ENCODE measurements around the gene MARCHF3. TPM values are rescaled to one million over a fixed set of nuclear protein-coding genes. Genes with fewer than 3 reads are reported as not detected.

MARCHF3 gene
- 32.8 and 49.6 TPM in 2 replicates for total RNA-seq

GRCh38 chr5:127030259-127031146, at the start of gene MARCHF3:
MARCHF3 (minus strand) TSS chr5:127030558; CDS start chr5:126918171, 112,387 bp downstream.

DNA sequence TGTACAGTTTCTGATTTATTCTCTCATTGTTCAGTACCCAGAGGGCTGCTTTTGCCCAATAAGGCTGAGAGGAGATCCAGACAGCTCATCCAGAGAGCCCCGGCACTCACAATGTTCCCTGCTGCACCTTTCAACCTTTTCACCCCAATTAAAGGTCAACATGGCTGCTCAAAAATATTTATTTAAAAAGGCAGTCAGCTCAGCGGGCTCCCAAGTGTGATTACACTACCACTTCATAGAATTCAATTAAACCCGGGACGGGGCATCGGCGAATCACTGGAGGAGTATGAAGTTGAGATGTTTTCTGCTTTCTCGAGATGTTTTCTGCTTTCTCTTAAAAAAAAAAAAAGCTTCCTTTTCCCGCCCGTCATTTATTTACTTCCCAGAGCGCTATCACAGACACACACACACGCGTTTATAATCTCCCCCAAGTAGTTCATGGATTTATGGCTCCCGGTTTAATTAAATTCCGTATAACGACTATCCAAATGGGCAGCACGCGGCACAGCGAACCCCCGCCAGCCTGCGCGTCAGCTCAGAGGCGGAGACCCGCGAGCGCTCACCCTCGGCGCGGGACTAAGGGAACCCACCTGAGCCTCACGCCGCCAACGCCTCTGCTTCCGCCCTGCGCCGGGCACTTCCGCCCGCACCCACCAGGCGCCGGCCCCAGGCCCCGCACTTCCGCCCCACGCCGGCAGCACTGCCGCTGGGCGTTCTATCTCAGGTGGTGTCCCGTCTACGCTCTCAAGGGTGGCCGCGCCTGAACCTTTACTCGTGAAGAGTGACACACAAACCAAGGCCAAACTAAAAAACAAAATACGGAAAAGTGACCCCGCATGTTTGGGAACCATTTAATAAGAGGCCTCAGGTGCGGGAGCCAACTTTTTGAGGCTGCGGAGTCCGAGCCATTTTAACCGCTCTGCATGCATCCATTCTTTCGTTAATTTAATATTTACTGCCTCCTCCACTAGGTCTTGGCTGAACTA, 42.8 kb upstream of the MARCHF3 start, which contains the start of gene C5orf63:
C5orf63 (minus strand) TSS at position 642 of the 986 bp plus-strand sequence. CDS start 14,507 bp downstream, outside the sequence.

Other genes starting within 250 kb of the MARCHF3 start
- 1.7 and 2.1 TPM in 2 replicates for gene C5orf63, start 42.9 kb upstream of the MARCHF3 start, total RNA-seq